Right ventricle myocardium inferior (tissue), 1 donor: ENCODE data around the gene ARHGEF28. TPM values are rescaled to one million over a fixed set of nuclear protein-coding genes. Genes with fewer than 3 reads are reported as not detected.
A peak's percentile ranks its signal among the peaks of the same experiment; 100 is the strongest.

Source experiments
- ATAC-seq: fragments of 200-7000 bp; cut with Tn5 transposase; one replicate; pipeline ENCODE4 v1.9.1; 2020; ENCODE audit warnings: mild to moderate bottlenecking, moderate library complexity
- DNase-seq: peaks from one replicate; pipeline ENCODE4 v3.0.0; 2021; ENCODE audit errors: missing footprints
- intact Hi-C: fragments of 100-400 bp; cut with DNase I; formaldehyde crosslinking; loops from one replicate; pipeline ENCODE4 v1.11.0; 2022
- total RNA-seq: library from RNA; stranded (reverse); fragmentation: NEBNext Ultra II Directional; extraction: Animal tissue kit (Norgen Biotek cat#: 25700); gene quantifications from one replicate; pipeline ENCODE4 v1.2.1, GENCODE V29; 2021
- donor health status: DM: no; HTN: yes; CAD: no; lungs with severe emphysema.

ARHGEF28 gene
- total RNA-seq, 1 donor from 2014 or later, result 1.9 TPM

DNA sequence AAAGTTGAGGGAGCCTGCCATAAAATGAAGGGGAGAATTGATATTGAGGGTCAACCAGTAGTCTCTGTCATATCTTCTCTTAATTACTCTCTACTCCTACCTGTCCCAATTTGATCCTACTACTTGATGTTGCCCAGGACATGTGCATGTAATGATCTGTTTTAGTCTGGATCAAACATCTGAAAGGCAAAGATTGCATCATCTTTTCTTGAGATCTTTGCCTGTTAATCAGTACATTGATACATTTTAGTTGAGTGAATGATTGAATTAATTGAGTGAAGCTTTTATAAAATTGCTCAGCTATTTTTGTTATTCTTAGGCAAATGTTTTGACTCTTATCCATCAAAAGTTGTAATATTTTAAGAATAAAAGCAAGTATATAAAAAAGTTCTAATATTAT is 21.7 kb downstream of the ARHGEF28 start:
- intact Hi-C loops, result no loop called here
- DNase-seq (no peak), ATAC-seq (no peak)

DNA sequence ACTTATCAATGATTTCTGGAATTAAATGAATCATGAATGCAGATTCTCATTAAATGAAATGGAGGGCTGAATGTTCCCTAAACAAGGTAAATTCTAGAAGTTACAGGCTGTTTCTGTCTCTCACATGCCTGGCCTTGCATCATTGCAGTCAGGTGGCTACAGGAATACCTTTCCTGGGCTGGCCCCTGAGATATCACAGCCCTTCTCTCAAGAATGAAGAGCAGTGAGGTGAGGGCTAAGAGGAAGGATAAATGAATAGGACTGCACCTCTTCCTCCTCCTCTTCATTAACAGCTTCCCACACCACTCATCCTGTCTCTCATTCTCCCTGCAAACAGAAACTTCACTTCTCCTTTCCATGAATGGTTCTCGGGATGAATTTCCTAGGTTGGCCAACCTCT is 22.5 kb downstream of the ARHGEF28 start:
- ATAC-seq (no peak), DNase-seq (no peak)
- intact Hi-C loops, result no loop called here

DNA sequence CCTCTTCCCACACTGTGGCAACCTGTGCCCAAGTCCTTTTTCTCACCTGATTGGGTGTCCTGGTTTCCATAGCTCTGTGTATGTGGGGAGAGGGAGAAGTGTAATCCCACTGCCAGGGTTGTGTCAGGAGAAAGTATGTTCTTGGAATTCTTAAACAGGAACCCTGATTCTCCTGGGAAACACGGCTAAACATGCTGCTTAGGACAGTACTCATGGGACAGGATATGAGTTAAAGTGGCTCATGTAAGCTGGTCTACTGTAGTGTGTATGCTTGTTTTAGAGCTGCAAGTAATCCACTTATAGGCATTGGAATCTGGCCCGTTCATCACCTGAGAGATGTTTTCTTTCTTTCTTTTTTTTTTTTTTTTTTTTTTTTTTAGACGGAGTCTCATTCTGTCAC is 23.9 kb downstream of the ARHGEF28 start:
- no peak for ATAC-seq
- no peak for DNase-seq
- intact Hi-C loops, result no loop called here

DNA sequence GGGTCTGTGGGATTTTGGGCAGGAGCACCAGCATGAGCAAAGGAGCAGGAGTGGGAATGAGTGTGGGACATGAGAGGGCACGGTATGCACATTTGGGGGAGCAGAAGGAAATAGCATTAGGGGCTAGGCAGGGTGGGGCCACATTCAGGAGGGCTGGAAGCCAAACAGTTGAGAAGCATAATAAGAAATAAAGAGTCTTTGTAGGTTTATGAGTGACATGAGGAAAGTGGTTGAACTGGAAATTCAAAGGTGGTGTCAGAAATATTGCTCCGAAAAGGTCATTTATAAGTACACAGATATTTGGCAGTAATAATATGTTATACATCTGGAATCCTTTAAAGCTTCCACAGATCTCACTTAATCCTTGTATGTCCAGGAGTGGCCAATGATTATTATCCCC is 26.4 kb downstream of the ARHGEF28 start:
- ATAC-seq, result no peak

DNA sequence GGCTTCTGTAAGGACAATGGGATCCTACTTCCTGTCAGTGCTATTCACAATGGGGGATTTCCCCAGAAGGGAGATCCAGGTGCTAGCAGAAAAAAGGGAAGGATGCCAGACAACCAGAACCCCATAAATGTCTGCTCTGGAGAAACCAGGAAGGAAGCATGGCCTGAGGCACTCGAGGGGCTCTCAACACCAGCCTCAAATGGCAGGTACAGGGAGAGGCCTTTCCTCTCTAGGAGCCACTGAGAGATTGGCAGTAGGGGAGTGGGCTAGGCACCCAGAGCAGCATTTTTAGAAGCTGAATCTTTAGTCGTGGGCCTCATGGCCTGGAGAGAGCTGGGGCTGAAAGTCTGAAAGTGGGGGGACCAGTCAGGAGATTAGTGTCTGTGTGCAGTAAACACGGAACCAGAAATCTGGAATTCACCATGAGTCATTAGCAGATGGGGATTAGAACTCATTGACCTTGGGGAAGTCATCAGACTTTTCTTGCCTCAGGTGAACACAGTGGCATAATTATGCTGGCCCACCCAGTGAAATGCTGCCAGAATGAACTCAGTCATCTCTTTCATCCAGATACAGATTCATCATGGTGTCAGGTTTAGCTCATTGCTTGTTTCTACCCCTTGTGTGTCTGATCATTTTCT is 28.3 kb downstream of the ARHGEF28 start:
- no peak for ATAC-seq
- intact Hi-C loops, result no loop called here
- DNase-seq, result no peak

More for the DNA sequence above, 26.4 kb downstream of the ARHGEF28 start:
- no peak for DNase-seq
- intact Hi-C loops, result no loop called here

DNA sequence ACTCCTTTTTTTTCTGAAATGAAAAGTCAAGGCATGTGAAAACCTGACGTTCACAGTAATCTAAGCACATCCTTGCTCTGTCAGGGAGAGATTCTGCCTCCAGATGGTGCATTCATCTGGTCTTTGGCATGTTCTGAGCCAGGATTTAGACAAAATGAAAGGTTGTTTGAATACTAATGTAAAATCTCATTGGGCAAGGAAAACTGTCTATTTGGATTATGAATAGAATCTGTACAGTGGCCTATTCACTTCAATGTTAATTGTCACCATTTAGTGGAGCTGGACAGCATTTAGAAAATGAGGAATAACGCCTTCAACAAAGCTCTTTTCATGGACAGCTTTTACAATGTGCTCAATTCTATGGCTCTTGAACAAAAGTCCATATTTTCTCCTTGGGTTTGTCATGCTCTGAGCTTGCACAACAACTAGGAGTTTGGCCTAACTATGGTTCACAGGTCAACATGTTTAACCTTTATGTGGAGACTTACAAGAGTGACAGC is 28.9 kb downstream of the ARHGEF28 start:
- no peak for ATAC-seq
- no peak for DNase-seq
- intact Hi-C loops, result no loop called here

DNA sequence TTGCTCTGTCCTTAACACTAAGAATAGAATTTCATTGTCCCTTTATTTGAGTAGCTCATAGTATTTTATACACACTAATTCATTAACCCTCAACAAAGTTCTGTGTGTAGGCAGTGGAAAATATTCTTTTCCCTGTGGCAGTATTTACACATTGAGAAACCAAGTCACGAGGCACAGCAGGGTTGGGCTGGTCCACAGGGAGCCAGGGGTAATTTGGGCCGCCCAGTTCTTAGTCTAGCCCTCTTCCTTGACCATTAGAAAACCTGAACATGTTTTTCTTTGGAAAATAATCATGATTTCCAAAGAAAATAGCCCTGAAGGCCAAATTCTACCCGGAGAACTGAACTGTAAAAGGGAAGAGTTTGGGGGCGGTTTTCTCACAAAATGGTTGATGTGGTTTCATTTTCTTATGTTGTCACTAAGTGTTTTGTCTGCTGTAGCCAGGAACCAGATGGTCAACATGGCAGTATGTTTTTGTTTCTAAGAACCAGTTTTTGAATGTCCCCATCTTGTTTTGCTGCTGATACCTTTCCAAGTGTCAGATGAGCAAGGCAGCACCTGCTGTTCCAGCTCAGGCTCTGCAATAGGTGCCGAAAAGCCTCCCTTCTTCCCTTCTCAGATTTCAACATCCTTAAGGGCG is 29.6 kb downstream of the ARHGEF28 start:
- DNase-seq (peak; percentile 60), ATAC-seq (no peak)
- intact Hi-C loops, result no loop called here

DNA sequence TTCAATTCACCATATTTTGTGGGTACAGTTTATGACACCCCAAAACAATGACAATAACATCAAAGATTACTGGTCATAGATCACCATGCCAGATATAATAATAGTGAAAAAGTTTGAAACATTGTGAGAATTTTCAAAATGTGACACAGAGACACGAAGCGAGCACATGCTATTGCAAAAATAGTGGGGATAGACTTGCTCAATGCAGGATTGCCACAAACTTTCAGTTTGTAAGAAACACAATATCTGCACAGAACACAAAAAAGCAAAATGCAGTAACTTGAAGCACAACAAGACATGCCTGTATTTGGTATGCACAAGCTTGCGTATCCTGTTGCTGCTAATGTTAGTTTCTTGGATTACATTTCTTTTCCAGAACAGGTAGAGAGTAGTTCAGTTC is 35.8 kb downstream of the ARHGEF28 start:
- intact Hi-C loops, result no loop called here
- ATAC-seq (no peak), DNase-seq (no peak)

DNA sequence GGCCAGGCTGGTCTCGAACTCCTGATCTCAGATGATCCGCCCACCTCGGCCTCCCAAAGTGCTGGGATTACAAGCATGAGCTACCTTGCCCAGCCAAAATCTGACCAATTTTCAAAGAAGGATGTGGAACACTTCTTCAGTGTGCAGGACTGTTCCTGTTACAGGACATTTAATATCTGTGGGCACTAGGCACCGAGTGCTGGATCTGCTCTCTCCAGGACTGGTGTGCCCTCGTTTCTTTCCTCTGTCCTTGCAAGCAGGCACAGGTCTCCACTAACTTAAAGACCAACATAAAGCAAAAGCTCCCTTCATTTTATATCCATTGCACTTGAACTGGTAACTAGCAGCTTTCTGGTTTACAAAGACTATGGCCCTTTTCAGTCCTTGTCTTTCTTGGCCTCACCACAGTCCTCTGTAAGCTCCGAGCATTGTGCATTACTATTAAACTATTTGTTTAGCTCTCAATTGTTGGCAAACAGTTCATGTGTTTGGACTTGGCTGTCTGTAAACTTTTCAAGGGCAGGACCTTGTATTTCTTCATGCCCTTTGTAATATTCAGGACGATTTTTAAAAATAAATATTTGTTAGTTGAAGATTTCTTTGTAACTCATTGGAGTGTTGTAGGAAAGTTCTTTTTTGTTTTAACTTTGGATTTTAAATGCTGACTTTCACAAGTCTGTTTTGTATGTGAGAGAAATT is 37.3 kb downstream of the ARHGEF28 start:
- no peak for ATAC-seq
- intact Hi-C loops, result no loop called here
- no peak for DNase-seq

DNA sequence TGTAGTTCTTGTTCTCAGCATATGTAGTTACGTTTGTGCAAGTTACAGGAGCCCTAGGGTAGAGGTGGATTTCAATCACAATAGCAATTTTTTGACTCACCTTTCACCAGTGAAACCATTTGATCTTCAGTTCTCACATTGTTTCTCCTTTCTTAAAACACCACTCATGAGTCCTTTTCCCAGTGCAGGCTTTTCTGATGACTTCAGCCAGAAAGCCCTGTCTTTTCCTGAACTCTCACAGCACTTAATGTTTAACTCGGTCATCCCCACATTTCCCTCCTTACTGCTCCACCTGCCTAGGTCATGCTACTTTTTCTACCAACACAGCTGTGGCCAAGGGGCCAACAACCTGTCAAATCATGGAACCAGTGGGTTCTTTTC is 37.9 kb downstream of the ARHGEF28 start:
- intact Hi-C loops, result no loop called here
- DNase-seq (no peak), ATAC-seq (no peak)

DNA sequence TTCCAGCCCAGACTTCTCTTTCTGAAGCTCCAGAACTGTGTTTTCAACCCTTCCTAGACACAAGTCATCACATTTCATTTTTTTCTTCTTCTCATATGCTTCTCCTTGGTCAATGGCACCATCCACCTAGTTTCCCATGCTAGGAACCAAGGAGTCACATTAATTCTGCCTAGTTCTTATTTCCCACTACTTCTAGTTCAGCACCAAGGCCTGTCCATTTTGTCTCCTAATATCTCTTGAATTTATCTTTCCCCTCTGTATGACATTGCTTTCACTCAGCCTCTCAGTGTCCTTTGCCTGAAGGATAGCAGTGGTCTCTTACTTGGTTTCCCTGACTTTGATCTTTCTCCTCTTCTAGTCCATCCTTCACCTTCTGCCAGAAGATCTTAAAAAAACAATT is 38.8 kb downstream of the ARHGEF28 start:
- intact Hi-C loops, result no loop called here
- DNase-seq (no peak), ATAC-seq (no peak)

DNA sequence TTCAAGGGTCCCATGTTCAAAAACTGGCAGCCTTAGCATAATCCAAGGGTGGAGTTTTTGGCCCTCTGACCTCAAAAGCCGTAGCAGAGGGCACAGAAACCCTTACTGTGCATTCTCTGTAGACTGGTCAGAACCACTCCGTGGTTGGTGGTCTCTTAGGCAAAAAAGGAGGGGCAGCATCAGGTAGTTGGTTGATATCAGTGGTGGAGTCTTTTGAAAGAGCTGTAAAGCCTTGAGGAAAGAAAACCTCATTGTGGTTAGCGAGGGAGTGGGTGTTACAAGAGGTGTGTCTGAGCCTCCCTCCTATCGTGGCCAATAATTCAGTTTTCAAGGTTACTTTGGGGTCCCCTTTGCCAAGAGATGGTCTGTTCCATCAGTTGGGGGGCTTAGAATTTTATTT is 40.9 kb downstream of the ARHGEF28 start:
- DNase-seq (no peak), ATAC-seq (no peak)
- intact Hi-C loops, result no loop called here

DNA sequence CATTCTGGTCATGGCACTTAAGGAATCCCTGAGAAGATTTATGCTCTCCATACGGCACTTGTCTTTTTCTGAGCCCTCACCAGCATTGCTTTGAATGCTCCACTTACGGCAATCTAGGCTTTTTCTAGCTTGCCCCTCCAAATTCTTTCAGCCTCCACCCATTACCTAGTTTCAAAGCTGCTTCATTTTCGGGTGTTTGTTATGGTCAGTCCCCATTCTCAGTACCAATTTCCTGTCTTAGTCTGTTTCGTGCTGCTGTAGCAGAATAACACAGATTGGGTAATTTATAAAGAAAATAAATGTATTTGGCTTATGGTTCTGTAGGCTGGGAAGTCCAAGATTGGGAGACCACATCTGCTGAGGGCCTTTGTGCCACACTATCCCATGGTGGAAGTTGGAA is 42.0 kb downstream of the ARHGEF28 start:
- ATAC-seq, result no peak
- intact Hi-C loops, result no loop called here
- DNase-seq, result no peak

DNA sequence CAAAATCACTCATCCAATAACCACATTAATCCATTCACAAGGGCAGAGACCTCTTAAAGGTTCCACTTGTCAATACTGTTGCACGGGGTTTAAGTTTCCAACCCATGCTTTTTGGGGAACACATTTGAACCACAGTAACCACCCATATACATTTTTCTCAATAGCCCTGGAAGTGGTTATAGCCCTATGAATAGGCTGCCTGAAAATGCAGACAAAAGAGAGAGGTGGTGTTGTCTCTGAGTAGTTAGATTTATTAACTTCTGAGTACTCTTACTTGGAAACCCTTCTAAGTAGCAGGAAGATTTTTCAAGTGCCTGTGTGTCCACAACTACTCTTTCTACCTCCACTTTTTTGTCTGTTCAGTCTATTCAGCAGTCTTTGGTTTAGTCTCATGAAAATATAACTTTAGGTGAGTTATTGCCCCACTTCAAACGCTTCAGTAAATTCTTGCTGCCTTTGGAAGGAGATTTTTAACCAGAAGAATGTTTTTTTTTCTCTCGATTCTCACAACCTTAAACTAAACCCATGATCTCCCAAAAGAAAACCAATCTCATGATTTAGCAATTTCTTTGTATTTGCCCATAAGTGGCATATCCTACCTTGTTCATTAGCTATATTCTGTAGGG is 42.6 kb downstream of the ARHGEF28 start:
- intact Hi-C loops, result no loop called here
- ATAC-seq, result no peak
- DNase-seq, result no peak

DNA sequence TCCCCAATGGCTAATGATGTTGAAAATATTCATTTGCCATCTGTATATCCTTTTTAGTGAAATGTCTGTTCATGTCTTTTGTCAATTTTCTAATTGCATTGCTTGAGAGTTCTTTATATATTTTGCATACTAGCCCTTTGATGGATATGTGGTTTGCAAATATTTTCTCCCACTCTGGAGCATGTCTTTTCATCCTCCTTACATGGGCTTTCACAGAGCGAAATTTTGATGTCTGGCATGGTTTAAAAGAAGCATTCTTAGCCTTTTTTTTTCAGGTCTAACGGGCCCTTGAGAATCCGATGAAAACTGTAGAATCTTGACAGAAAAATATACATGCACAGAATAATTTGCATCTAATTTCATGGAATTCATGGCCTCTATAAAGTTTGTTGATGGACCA is 44.7 kb downstream of the ARHGEF28 start:
- ATAC-seq (no peak), DNase-seq (no peak)
- intact Hi-C loops, result no loop called here

DNA sequence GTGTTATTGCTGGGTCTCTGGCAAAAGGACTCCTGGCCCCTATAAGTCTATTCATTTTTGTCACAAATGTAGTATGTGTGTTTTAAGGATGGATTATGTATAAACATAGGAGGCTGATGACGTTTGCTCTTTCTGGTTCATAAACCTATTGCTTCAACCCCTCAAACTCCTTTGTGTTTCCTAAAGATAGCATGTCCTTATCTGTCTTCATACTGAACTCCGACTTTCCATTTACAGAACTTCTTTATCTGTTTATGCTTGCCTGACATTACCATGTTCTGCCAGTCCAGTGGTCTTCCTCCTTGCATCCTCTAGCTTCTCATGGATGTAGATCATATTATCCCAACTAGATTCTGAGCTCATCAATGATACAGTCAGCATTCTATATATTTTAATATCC is 46.1 kb downstream of the ARHGEF28 start:
- ATAC-seq (no peak), DNase-seq (no peak)
- intact Hi-C loops, result no loop called here

DNA sequence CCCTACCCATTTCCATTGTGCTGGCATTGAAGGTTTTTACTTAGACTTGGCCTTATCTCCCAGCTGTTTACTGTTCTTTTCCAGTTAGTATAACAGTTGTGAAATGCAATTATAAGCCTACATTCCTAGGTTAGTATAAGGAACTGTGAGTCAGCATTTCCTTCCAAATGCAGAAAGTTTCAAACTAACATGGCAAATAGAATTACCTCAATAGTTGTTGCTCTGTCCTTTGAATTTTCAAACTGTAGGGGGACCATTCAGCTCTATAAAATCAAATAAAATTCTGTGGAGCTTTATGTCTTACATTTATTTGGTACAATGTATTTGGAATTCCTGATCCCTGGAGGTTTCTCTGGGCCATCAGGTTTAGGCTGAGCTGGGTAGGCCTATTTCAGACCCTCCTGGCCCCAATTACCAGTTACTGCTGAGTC is 47.2 kb downstream of the ARHGEF28 start:
- no peak for ATAC-seq
- no peak for DNase-seq
- intact Hi-C loops, result no loop called here

DNA sequence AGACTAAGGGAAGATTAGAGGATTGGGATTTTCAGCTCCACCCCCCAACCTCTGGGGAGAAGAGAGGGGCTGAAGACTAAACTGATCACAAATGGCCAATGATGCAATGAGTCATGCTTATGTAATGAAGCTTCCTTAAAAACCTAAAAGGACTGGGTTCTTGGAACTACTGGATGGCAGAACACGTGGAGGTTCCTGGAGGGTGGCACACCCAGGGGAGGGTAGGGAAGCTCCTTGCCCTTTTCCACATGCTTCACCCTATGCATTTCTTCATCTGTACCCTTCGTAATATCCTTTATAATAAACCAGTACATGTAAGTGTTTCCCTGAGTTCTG is 48.6 kb downstream of the ARHGEF28 start:
- no peak for DNase-seq
- intact Hi-C loops, result no loop called here
- no peak for ATAC-seq

DNA sequence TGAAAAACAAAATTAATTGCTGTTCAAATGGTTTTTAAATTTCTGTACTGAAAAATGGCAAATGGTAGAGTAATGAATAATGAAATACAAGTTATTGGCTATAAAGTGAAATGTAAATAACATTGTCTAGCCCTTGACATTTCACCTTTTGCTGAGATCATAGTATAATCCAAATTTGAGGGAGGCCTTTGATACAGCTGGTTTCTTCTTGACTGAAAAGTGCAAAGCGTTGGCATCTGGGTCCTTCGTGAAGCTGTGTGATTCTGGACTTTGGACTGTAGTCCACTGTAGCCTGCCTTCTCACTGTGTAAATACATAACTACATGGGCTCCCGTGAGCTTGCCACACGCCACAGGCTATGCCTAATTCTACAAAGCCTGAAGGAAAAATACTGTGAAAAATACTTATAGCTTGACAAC is 52.3 kb downstream of the ARHGEF28 start:
- no peak for ATAC-seq
- intact Hi-C loops, result no loop called here
- no peak for DNase-seq

DNA sequence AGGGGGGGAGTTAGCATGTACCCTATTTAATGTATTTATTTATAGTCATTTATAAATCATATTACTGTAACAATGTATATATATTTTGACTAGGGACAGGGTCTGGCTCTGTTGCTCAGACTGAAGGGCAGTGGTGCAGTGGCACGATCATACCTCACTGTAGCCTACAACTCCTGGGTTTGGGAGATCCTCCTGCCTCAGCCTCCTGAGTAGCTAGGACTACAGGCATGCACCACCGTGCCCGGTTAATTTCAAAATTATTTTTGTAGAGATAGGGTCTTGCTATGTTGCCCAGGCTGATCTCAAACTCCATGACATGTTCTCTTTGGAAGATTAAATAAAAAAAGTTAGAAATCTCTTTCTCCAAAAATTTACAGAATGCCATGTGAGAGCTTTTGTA is 52.8 kb downstream of the ARHGEF28 start:
- ATAC-seq (no peak), DNase-seq (no peak)
- intact Hi-C loops, result no loop called here
